ENCODE data around the gene KLK15. TPM values are rescaled to one million over a fixed set of nuclear protein-coding genes. Genes with fewer than 3 reads are reported as not detected.

KLK15 gene
- total and polyA plus RNA-seq, 2 donors (not counting 3 experiments of a cell fraction or from before 2014, with no cell fraction given) = not detected

DNA sequence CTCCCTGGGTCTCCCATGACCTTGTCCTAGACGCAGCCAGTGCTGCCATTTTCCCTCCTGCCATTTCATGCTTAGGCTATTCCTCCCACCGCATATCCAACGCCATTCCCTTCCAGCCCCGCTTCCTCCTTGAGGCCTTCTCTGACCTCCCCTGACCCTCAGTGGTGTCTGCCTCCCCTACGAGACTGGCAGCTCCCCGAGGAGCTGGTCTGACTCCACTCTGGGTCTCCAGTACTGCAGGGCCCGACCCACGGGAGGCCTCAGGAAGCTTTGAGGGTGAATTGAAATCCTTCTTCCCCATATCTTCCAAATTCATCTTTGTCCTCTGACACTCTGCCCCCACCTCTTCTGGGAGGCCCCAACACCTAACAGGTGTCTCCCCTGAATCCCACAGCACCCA, 708 bp downstream of the KLK15 start:
- Histone ChIP-seq H3K36me3 (ENCODE audit: control insufficient read depth in 2 of 2, extremely low read depth in 1 of 2, insufficient read depth in 2 of 2, low read length in 2 of 2) (no peaks in the 10 kb centered on the region), H3K9me3 (replicated peaks; ENCODE audit: control insufficient read depth, insufficient read depth, low read length) (no peaks in the 10 kb centered on the region), H3K4me1 (ENCODE audit: control insufficient read depth, extremely low read depth, insufficient read depth, low read length) (peaks cover 4% of the 10 kb centered on the region), H3K4me2 (ENCODE audit: insufficient read depth, low read length) (no peak overlapping the region), H2AFZ (ENCODE audit: low read depth, low read length) (no peak overlapping the region), H3K4me3 (replicated peaks in 1 of 3; ENCODE audit: insufficient read depth in 1 of 3, low read depth in 1 of 3, low read length in 3 of 3) (no peak overlapping the region), H3K27ac (ENCODE audit: insufficient read depth, low read depth, low read length) (no peak overlapping the region), H3K79me2 (ENCODE audit: control insufficient read depth, insufficient read depth, low read length) (no peaks in the 10 kb centered on the region), H3K27me3 (ENCODE audit: control insufficient read depth in 2 of 2, insufficient read depth in 2 of 2, low read length in 2 of 2) (no peaks in the 10 kb centered on the region), H3K9ac (replicated peaks; ENCODE audit: extremely low read depth, insufficient read depth, low read length) (no peak overlapping the region), H3K9me1 (replicated peaks; ENCODE audit: control insufficient read depth, extremely low read depth, insufficient read depth, low read length) (no peaks in the 10 kb centered on the region), H4K20me1 (replicated peaks; ENCODE audit: control insufficient read depth, extremely low read depth, insufficient read depth, low read length) (no peaks in the 10 kb centered on the region)
- FAIRE-seq (no peak), DNase-seq (ENCODE audit: low read depth, low spot score) (no peak)
- intact Hi-C loops (cut with micrococcal nuclease) (no loop called here), dilution Hi-C loops (cut with MboI; ENCODE audit: extremely low pct_ligation_motif_present, low sequenced_read_pairs) (no loop called here)
- BruUV-seq (replicated peaks) = no TSS peak
- ChIA-PET POLR2A (no interaction called here), CTCF (no interaction called here)
- TF ChIP-seq POLR2A (IDR thresholded peaks at IDR 0.05; ENCODE audit: low read depth, low read length) (no peak), EZH2 (IDR thresholded peaks at IDR 0.05; ENCODE audit: borderline replicate concordance, low read depth, low read length, severe bottlenecking) (no peak), POLR2AphosphoS5 (IDR thresholded peaks at IDR 0.05; ENCODE audit: insufficient read depth, low read depth, low read length) (no peak), FOS (IDR thresholded peaks at IDR 0.05; ENCODE audit: borderline replicate concordance, insufficient read depth, low read length) (no peak), GATA2 (IDR thresholded peaks at IDR 0.05; ENCODE audit: insufficient read depth, insufficient read length, low read depth, low read length) (no peak), JUN (IDR thresholded peaks at IDR 0.05; ENCODE audit: borderline replicate concordance, insufficient read depth, insufficient read length, low read depth) (no peak), MYC (IDR thresholded peaks at IDR 0.05; ENCODE audit: low read depth, low read length) (no peak)
- TF ChIP-seq, protein P1, sequence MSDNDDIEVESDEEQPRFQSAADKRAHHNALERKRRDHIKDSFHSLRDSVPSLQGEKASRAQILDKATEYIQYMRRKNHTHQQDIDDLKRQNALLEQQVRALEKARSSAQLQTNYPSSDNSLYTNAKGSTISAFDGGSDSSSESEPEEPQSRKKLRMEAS (IDR thresholded peaks at IDR 0.05; ENCODE audit: insufficient read depth, insufficient read length) = no peak
- TF ChIP-seq, protein P2, sequence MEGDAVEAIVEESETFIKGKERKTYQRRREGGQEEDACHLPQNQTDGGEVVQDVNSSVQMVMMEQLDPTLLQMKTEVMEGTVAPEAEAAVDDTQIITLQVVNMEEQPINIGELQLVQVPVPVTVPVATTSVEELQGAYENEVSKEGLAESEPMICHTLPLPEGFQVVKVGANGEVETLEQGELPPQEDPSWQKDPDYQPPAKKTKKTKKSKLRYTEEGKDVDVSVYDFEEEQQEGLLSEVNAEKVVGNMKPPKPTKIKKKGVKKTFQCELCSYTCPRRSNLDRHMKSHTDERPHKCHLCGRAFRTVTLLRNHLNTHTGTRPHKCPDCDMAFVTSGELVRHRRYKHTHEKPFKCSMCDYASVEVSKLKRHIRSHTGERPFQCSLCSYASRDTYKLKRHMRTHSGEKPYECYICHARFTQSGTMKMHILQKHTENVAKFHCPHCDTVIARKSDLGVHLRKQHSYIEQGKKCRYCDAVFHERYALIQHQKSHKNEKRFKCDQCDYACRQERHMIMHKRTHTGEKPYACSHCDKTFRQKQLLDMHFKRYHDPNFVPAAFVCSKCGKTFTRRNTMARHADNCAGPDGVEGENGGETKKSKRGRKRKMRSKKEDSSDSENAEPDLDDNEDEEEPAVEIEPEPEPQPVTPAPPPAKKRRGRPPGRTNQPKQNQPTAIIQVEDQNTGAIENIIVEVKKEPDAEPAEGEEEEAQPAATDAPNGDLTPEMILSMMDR (IDR thresholded peaks at IDR 0.05; ENCODE audit: extremely low read depth in 1 of 2, insufficient read depth in 1 of 2, low read depth in 1 of 2, low read length in 2 of 2) = no peak

All from endothelial cell of umbilical vein (primary cell).